Stimulated activated CD4-positive, alpha-beta T cell treated with anti-CD3 and anti-CD28 coated beads, Interleukin-4, amount 100 ng/mL, for 1 hour (primary cell): ENCODE data around the gene ARFRP1.

Source experiments
- DNase-seq: peaks from one replicate; pipeline ENCODE4 v3.0.0-alpha.2; 2020

ARFRP1 gene

GRCh38 chr20:63701329-63702035 is 6.3 kb downstream of the ARFRP1 start:
- no peak for DNase-seq

GRCh38 chr20:63701051-63701328 is 6.8 kb downstream of the ARFRP1 start:
- no peak for DNase-seq

GRCh38 chr20:63700199-63701050 is 7.4 kb downstream of the ARFRP1 start:
- DNase-seq = no peak

GRCh38 chr20:63699466-63700198 is 8.1 kb downstream of the ARFRP1 start:
- DNase-seq = no peak

- DNase-seq = peak; percentile 64
Measured at GRCh38 chr20:63698739-63699465, 8.9 kb downstream of the ARFRP1 start.

- DNase-seq = no peak
Measured at GRCh38 chr20:63697868-63698545, 9.8 kb downstream of the ARFRP1 start.

- DNase-seq = no peak
Measured at GRCh38 chr20:63697357-63697867, 10.4 kb downstream of the ARFRP1 start.

GRCh38 chr20:63696628-63697356 is 11.0 kb downstream of the ARFRP1 start, which contains the start of gene TNFRSF6B:
Gene TNFRSF6B (plus strand): TSS chr20:63696652. CDS start chr20:63696768, 116 bp downstream.
- peak; percentile 36 for DNase-seq

GRCh38 chr20:63696306-63696627 is 11.5 kb downstream of the ARFRP1 start:
- DNase-seq = no peak

- DNase-seq = no peak
Measured at GRCh38 chr20:63695424-63696305, 12.1 kb downstream of the ARFRP1 start.

GRCh38 chr20:63694584-63695423 is 13.0 kb downstream of the ARFRP1 start:
- no peak for DNase-seq

- DNase-seq = no peak
Measured at GRCh38 chr20:63693733-63694583, 13.8 kb downstream of the ARFRP1 start.

GRCh38 chr20:63693083-63693732 is 14.6 kb downstream of the ARFRP1 start:
- no peak for DNase-seq

GRCh38 chr20:63692436-63693082 is 15.2 kb downstream of the ARFRP1 start:
- no peak for DNase-seq

- no peak for DNase-seq
Measured at GRCh38 chr20:63691711-63692435, 15.9 kb downstream of the ARFRP1 start.

- DNase-seq = no peak
Measured at GRCh38 chr20:63690898-63691710, 16.7 kb downstream of the ARFRP1 start.
